ENCODE data around the gene TTC6.

Gene TTC6

GRCh38 chr14:37625597-37626595 is 30.5 kb downstream of the TTC6 start:
- no peak for DNase-seq (ENCODE audit: low read depth in 2 of 2)

GRCh38 chr14:37637341-37637740 is 41.9 kb downstream of the TTC6 start:
- no peak for DNase-seq (ENCODE audit: low read depth in 2 of 2)

GRCh38 chr14:37638599-37638998 is 43.2 kb downstream of the TTC6 start:
- DNase-seq (ENCODE audit: low read depth in 2 of 2) = no peak

GRCh38 chr14:37641117-37641516 is 45.7 kb downstream of the TTC6 start:
- no peak for DNase-seq (ENCODE audit: low read depth in 2 of 2)

GRCh38 chr14:37642125-37642524 is 46.7 kb downstream of the TTC6 start:
- no peak for DNase-seq (ENCODE audit: low read depth in 2 of 2)

GRCh38 chr14:37643701-37644100 is 48.3 kb downstream of the TTC6 start:
- no peak for DNase-seq (ENCODE audit: low read depth in 2 of 2)
